Endothelial cell of umbilical vein (primary cell): ENCODE data around the gene SOCS4.

Experiments used
- CTCF ChIP-seq, 2 donors: IDR thresholded peaks; 1 replicate in 1 of 2; 2 replicates in 1 of 2; pipeline ENCODE4 v1.5.1; 2011; ENCODE audit warnings: low read length in 2 of 2, mild to moderate bottlenecking in 2 of 2, moderate library complexity in 2 of 2, control low read depth in 1 of 2, inconsistent platforms in 1 of 2, low read depth in 1 of 2; ENCODE audit not compliant: insufficient read depth in 1 of 2; ENCODE audit errors: extremely low read depth in 1 of 2
- EZH2 ChIP-seq: IDR thresholded peaks from 2 replicates; pipeline ENCODE4 v1.6.1; 2012; ENCODE audit warnings: borderline replicate concordance, low read depth, mild to moderate bottlenecking, moderate library complexity, low read length, inconsistent platforms; ENCODE audit not compliant: severe bottlenecking
- FOS ChIP-seq: IDR thresholded peaks from 2 replicates; pipeline ENCODE4 v1.6.1; 2011; ENCODE audit warnings: mild to moderate bottlenecking, low read length, moderate library complexity, borderline replicate concordance; ENCODE audit not compliant: insufficient read depth
- JUN ChIP-seq: IDR thresholded peaks from 2 replicates; pipeline ENCODE4 v1.6.1; 2011; ENCODE audit warnings: borderline replicate concordance, low read depth; ENCODE audit not compliant: insufficient read length, insufficient read depth
- MAX ChIP-seq: IDR thresholded peaks from 2 replicates; pipeline ENCODE4 v1.6.1; 2011; ENCODE audit not compliant: insufficient read depth, insufficient read length
- MYC ChIP-seq: IDR thresholded peaks from one replicate; pipeline ENCODE4 v1.6.1; 2011; ENCODE audit warnings: mild to moderate bottlenecking, low read depth, low read length
- POLR2A ChIP-seq: IDR thresholded peaks from 2 replicates; pipeline ENCODE4 v1.6.1; 2012; ENCODE audit warnings: low read depth, mild to moderate bottlenecking, control low read depth, low read length
- POLR2AphosphoS5 ChIP-seq: IDR thresholded peaks from 2 replicates; pipeline ENCODE4 v1.6.1; 2012; ENCODE audit warnings: low read depth, mild to moderate bottlenecking, control low read depth, low read length, moderate library complexity; ENCODE audit not compliant: insufficient read depth

DNA sequence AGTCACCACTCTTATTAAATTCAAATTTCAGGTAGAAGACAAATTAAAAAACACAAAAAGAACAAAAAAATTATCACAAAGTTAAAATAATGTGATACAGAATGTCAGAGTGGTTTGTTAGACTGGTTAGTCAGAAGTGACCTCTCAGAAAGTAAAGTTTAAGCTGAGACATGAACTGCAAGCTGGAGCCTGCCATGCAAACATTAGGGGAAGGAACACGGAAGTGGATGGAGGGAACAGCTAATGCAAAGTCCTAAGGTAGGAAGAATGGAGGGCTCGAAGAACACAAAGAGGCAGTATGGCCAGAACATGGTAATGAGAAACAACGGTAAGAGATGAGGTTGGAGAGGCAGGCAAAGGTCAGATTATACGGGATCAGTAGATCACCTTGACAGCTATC lies 41.9 kb upstream of the SOCS4 start:
- TF ChIP-seq POLR2A = no peak
- no peak for TF ChIP-seq POLR2AphosphoS5
- no peak for TF ChIP-seq EZH2
- no peak for TF ChIP-seq CTCF (IDR thresholded peaks at IDR 0.05; ENCODE audit: extremely low read depth in 1 of 2, insufficient read depth in 1 of 2, low read depth in 1 of 2, low read length in 2 of 2)
- TF ChIP-seq MYC = no peak
- no peak for TF ChIP-seq JUN
- no peak for TF ChIP-seq MAX
- TF ChIP-seq FOS = no peak
